GM21576 (cell line): Measurements from ENCODE around the gene SLC8A1.

Experiments
- ATAC-seq: cut with Tn5 transposase; IDR thresholded peaks from one replicate; pipeline ENCODE4 v1.9.1; 2021; ENCODE audit warnings: mild to moderate bottlenecking, moderate library complexity; ENCODE audit not compliant: unreplicated experiment

SLC8A1 gene

DNA sequence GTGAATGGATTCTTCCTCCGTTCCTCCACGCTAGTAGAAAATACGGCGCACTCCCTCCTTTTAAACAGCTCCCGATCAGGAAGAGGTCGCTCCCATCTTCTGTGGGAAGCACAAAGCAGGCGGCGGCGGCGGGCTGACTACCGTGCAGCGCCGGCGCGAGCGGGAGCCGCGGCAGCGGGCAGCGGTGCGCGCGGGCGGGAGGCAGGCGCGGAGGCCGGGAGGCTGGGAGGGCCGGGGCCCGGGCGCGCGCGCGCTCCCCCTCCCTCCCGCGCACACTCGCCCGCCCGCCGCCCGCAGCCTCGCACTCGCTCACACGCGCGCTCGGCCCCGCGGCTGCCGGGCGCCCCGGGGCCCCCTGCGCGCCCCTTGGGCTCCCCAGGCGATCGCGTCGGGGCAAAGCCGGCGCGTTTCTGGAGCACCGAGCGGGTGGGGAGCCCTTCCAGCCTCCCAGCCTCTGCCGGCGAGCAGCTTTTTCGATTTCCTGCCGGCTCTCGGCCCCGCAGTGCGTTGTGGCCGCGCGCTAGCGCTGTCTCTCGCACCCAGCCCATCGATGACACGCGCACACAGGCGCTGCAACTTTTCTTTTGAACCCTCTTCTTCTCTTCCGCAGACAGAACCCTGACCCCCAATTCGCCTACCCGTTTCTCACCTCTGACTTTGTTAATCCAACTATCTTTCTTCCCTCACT lies at the start of gene SLC8A1:
Gene SLC8A1, minus strand, starts transcription at position 173 of the 688 bp plus-strand sequence.
- ATAC-seq = no peak

- ATAC-seq = no peak
Observed at GRCh38 chr2:40499437-40499836, 47.5 kb upstream of the SLC8A1 start.

- no peak for ATAC-seq
Observed at GRCh38 chr2:40497251-40497859, 45.5 kb upstream of the SLC8A1 start.

DNA sequence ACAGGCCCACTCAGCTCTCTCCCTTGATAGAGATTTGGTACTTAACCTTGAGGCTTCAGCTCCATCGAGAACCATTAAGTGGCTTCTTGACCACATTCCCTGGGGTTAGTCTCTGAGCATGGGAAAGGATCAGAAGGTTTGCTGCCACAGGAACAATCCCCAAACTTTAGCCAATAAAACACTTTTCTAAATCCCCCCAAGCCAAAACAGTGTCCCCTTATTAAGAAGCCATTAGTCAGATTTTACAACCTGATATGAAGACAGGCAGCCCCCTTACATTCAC lies 37.7 kb upstream of the SLC8A1 start:
- ATAC-seq = no peak

DNA sequence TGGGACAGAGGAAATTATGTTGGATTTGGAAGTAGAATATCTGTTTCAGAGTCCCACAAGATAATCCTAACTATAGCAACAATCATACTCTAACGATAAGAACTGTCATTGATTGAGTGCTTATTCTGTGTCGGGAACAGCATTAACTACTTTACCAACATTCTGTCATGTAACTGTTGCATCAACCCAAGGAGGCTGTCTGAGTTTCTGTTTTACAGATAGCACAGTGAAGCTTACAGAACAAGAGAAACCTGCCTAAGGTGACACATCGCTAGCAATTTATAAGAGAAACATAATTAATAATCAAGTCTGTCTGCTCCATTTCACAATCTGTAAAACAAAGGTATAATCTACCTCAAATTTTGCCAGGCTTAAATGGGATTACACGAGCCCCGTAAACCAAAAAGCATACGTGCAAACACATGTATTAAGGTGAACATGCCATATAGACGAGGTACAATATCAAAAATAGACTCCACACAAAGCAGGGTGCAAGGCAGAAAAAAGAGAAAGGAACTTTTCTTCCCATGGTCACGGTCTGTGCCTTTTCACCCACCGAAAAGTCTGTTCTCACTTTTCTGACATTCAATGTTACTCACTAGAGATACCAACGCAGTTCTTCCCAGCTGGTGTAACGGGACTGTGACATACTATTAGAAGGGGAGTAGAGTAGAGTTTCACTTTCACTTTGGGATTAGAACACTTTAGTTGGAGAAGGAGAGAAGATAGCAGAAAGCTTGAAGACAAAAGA lies 37.2 kb upstream of the SLC8A1 start:
- no peak for ATAC-seq

DNA sequence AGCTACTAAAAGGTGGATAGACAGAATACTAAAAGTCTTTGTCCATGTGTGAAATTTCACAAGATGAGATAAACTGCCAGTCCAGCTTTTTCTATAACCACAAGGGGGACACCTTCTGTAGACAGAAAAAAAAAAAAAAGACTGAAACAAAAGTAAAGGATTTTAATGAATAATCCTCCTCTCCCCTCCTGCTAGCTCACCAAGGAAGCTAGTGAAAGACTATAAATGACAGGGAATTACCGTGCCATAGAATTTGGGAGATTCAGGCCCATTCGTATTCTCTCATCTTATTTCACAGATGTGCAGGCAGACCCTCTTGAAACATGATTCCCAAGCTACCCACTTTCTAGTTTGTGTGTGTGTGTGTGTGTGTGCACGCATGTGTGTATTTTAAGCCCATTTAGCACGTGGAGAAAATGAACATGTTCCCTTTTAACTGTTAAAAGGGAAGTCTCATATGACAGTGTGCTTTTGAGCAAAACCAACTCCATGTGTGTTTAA lies 36.3 kb upstream of the SLC8A1 start:
- no peak for ATAC-seq

DNA sequence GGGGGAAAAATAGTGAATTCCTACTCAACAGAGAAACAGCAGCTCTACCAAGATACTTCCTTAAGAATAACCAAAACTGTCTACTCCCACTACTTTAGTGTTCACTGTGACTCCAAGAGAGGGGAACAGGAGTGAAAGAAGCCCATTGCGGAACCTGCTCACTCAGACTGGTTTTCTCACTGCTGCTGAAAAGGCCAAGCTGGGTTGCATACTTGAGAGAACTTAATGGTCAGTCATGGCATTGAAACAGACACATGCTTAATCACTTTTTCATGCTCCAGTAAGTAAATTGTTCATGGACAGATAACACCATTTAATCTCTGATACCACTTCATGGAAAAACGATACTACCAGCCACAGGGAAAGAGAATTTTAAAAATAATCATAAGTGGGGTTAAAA lies 35.7 kb upstream of the SLC8A1 start:
- ATAC-seq = no peak

DNA sequence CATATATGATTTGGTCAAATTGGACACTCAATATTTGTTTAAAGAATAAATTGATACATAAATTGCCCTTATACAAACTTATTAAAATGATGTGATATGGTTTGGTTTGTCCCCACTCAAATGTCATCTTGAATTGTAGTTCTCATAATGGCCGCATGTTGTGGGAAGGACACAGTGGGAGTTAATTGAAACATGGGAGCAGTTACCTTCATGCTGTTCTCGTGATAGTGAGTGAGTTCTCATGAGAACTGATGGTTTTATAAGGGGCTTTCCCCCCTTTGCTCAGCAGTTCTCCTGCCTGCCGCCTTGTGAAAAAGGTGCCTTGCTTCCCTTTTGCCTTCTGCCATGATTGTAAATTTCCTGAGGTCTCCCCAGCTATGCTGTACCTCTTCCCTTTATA lies 34.0 kb upstream of the SLC8A1 start:
- no peak for ATAC-seq

GRCh38 chr2:40485318-40485717 lies 33.4 kb upstream of the SLC8A1 start:
- ATAC-seq = no peak

- no peak for ATAC-seq
Observed at GRCh38 chr2:40483549-40484243, 31.8 kb upstream of the SLC8A1 start.

- no peak for ATAC-seq
Observed at GRCh38 chr2:40480596-40480995, 28.7 kb upstream of the SLC8A1 start.

DNA sequence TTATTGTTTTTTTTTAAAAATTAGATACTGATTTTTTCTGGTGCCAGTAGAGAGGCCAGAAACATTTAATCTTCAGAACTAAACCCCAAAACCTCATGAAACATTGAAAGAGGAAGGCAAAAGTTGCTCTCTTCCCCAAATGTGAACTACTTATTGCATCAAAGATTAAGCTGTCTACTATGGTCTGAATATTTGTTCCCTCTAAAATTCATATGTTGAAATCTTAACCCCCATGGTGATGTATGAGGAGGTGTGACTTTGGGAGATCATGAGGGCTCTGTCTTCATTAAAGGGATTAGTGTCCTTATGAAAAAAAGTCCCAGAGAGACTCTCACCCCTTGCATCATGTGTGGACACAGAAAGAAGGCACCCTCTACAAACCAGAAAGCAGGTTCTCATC lies 28.2 kb upstream of the SLC8A1 start:
- no peak for ATAC-seq

GRCh38 chr2:40477361-40477760 lies 25.5 kb upstream of the SLC8A1 start:
- ATAC-seq = no peak

DNA sequence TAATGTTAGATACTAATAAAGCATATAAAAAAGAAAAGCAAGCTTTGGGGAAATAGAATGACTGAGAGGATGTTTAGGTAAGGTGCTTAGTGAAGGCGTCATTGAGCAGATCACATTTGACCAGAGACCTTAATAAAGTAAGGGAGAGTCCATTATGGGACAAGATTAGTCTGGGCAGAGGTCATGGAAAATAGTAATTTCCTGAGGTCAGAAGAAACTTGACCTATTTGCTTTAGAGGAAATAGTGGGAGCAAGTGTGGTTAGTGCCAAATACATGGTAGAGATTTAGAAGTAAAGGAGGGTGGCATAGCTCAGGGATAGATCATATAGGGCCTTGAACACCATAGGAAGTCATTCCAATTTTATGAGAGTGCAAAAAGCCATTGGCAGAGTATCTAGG lies 24.5 kb upstream of the SLC8A1 start:
- no peak for ATAC-seq

GRCh38 chr2:40474306-40474705 lies 22.4 kb upstream of the SLC8A1 start:
- ATAC-seq = no peak

GRCh38 chr2:40471866-40472265 lies 20.0 kb upstream of the SLC8A1 start:
- no peak for ATAC-seq

DNA sequence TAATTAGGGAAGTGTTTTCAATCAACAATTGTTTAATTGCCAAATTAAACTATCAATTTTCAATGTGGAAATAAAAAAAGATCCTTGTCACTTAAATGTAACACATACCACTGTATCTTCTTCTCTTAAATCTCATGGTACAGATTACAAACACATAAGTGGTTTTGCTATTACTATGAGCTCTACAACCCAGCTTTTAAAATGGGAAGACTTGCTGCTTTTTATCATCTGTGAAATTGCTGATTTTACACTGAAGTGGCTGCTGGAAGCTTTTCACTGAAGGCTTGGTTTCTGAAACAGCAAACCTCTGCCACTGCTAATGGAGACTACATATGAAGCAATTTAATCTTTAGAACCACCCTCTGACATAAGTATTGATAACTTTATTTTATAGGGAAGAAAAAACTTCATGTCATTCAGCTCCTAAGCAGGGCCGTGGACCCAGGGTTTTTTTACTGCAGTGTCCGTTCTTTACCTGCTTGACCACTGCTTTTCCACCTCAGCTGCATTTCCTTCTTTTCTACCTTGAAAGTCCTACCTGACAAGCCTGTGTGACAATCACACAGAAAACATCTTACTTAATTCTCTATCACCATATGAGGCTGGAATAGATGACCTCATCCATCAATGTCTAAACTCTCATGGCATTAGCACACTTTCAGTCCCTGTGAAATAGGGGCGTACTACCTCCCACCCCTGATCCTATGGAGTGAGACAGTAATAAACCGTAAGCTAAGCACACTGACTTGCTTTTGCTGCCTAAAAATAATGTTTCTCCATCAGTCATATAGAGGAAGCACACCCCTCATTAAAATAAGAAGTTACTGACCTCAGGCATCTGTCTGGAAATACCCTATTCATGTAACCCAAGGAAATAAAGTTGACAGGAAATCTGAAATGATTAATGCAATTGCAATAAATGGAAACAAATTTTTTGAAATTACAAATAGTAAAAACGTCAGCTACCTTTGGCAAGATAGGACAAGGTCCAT lies 19.2 kb upstream of the SLC8A1 start:
- no peak for ATAC-seq

DNA sequence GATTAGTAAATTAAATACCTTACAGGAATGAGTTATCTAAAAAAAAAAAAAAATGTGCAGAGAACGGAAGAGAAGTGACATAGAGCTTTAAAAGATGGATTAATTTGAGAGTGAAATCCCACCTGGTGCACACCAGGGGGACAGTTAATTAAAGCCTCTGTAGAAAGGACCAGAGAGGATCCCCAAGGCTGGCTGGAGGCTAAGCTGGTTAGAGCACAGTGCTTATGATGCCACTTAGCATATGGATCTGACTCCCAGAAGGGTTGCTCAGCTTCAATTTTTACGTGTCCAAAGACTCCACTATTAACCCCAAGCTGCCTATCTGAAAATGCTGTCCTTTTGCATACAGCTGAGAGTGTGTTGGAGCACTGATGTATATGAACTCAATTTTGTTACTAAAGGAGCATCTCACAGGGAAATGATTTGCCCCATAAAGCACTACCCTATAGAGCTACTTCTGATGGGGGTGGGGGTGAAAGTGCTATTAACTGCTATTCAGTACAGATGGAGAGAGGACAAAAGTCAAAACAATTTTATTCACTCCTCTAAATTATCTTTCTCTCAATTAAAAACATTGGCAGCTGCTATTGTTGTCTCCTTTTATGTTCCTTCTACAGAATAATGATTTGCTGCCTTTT lies 15.2 kb upstream of the SLC8A1 start:
- no peak for ATAC-seq

DNA sequence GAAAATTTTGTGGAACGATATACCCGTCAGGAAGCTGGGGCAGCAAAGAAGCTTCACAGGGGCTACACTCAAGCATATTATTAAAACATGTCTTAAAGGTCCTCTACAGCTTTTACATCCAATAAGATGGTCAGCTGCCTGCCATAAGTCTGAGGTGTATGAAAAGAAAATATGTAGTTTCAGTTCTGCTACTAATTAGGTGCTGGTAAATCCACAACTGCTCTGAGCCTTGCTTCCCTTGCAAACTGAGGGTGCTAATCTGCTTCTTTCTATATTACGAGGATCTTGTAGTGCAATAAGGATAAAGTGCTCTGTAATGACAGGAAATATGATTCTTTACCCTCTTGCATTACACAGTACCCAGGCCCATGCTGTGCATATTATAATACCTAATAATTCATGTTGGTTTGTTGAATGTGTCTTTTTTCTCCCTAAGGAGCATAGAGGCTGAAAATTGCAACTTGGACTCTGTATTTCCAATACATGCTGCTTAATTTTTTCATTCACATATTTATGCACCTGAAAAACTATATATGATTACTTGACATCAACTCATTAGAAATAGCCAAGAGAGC lies 14.5 kb upstream of the SLC8A1 start:
- no peak for ATAC-seq

DNA sequence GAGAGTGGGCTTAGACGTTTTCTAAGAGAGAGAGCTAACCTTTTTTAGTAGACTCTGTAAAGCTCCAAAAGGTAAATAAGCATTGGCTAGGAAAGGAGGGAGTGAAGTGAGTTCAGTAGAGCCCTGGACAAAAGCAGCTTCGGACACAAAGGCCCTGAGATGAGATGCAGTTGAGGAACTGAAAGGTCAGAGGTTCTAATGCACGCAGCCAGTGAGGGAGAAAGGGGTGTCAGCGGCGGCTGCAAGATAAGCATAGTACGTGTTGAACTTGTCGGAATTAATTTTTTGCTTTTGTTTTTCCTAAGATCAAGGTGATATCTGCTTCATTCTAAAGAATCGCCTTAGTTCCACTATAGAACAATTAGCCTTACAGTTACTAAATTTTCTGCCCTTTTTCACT lies 11.2 kb upstream of the SLC8A1 start:
- no peak for ATAC-seq
